IMR-90 (cell line): ENCODE data around the gene MRPL11. TPM values are rescaled to one million over a fixed set of nuclear protein-coding genes. Genes with fewer than 3 reads are reported as not detected.

Experiments
- ATAC-seq: fragments of 200-7000 bp; cut with Tn5 transposase; 2 replicates; pipeline ENCODE4 v1.9.1; 2020; ENCODE audit warnings: low read depth, mild to moderate bottlenecking, moderate library complexity
- BruUV-seq: library from RNA; stranded (reverse); fragments of 400-500 nt; replicated peaks from 2 replicates; lab custom pipeline; 2021; lab: Mats Ljungman, UMichigan
- CTCF ChIA-PET: fragments of 300-600 bp; formaldehyde crosslinking; extraction: SDS; loops from one replicate; lab custom pipeline; 2021; ENCODE audit warnings: antibody characterized with exemption; lab: Yijun Ruan, JAX
- POLR2A ChIA-PET: fragments of 300-600 bp; sonication (Branson Sonifier 250); formaldehyde crosslinking; loops from one replicate; lab custom pipeline; 2022; ENCODE audit warnings: antibody characterized with exemption; ENCODE audit not compliant: unreplicated experiment; lab: Charles Lee
- DNase-seq: peaks from one replicate; pipeline ENCODE4 v3.0.0; 2013
- H2AFZ ChIP-seq: replicated peaks from 2 replicates; pipeline ENCODE3; 2013; ENCODE audit warnings: low read length, mild to moderate bottlenecking; ENCODE audit not compliant: poor library complexity
- H2AK5ac ChIP-seq: 2 replicates; pipeline ENCODE4 v1.6.1; 2013; ENCODE audit warnings: low read depth, low read length, inconsistent platforms
- H2AK9ac ChIP-seq: replicated peaks from 2 replicates; pipeline ENCODE3; 2013; ENCODE audit warnings: mild to moderate bottlenecking, low read depth, low read length, moderate library complexity; ENCODE audit not compliant: poor library complexity
- H2BK120ac ChIP-seq: 2 replicates; pipeline ENCODE4 v1.6.1; 2013; ENCODE audit warnings: low read depth, low read length, inconsistent platforms
- H2BK15ac ChIP-seq: 3 replicates; pipeline ENCODE4 v1.6.1; 2013; ENCODE audit warnings: low read depth, low read length, inconsistent platforms
- H2BK20ac ChIP-seq: 2 replicates; pipeline ENCODE4 v1.6.1; 2013; ENCODE audit warnings: low read depth, mild to moderate bottlenecking, inconsistent platforms, low read length, moderate library complexity
- H2BK5ac ChIP-seq: 2 replicates; pipeline ENCODE4 v1.6.1; 2013; ENCODE audit warnings: mild to moderate bottlenecking, low read depth, low read length, inconsistent platforms; ENCODE audit not compliant: poor library complexity, severe bottlenecking
- H3K14ac ChIP-seq: replicated peaks from 2 replicates; pipeline ENCODE4 v1.6.1; 2013; ENCODE audit warnings: low read depth, low read length, inconsistent platforms
- H3K18ac ChIP-seq: 2 replicates; pipeline ENCODE4 v1.6.1; 2013; ENCODE audit warnings: low read depth, low read length, control low read depth
- H3K23ac ChIP-seq: 2 replicates; pipeline ENCODE4 v1.6.1; 2013; ENCODE audit warnings: low read depth, low read length, inconsistent platforms
- H3K27ac ChIP-seq: 2 replicates; pipeline ENCODE4 v1.5.1; 2013; ENCODE audit warnings: mild to moderate bottlenecking, control low read depth, low read length; ENCODE audit not compliant: insufficient read depth
- H3K27me3 ChIP-seq: 2 replicates; pipeline ENCODE4 v1.6.1; 2013; ENCODE audit warnings: low read length; ENCODE audit not compliant: control insufficient read depth, insufficient read depth
- H3K36me3 ChIP-seq: 2 replicates; pipeline ENCODE4 v1.6.1; 2013; ENCODE audit warnings: low read length, mixed read lengths; ENCODE audit not compliant: control insufficient read depth, insufficient read depth
- H3K4ac ChIP-seq: 2 replicates; pipeline ENCODE4 v1.6.1; 2013; ENCODE audit warnings: low read depth, low read length, inconsistent platforms
- H3K4me1 ChIP-seq: 2 replicates; pipeline ENCODE4 v1.6.1; 2013; ENCODE audit warnings: low read length, mixed read lengths; ENCODE audit not compliant: control insufficient read depth, insufficient read depth
- H3K4me2 ChIP-seq: 2 replicates; pipeline ENCODE4 v1.6.1; 2013; ENCODE audit warnings: low read depth, mild to moderate bottlenecking, control low read depth, low read length, moderate library complexity
- H3K4me3 ChIP-seq: 2 replicates; pipeline ENCODE4 v1.5.1; 2013; ENCODE audit warnings: low read depth, mild to moderate bottlenecking, control low read depth, low read length, moderate library complexity; ENCODE audit not compliant: insufficient read depth
- H3K56ac ChIP-seq: 2 replicates; pipeline ENCODE4 v1.6.1; 2013; ENCODE audit warnings: low read length, inconsistent platforms; ENCODE audit not compliant: insufficient read depth; ENCODE audit errors: extremely low read depth
- H3K79me1 ChIP-seq, 2 experiments: 2 replicates each; pipeline ENCODE4 v1.6.1; 2013; ENCODE audit warnings: low read length in 2 of 2, inconsistent platforms in 1 of 2, low read depth in 1 of 2
- H3K9ac ChIP-seq: 2 replicates; pipeline ENCODE4 v1.6.1; 2013; ENCODE audit warnings: low read depth, low read length, control low read depth
- H3K9me1 ChIP-seq: 2 replicates; pipeline ENCODE4 v1.6.1; 2013; ENCODE audit warnings: low read length, inconsistent platforms; ENCODE audit not compliant: insufficient read depth
- H3K9me3 ChIP-seq: 2 replicates; pipeline ENCODE4 v1.6.1; 2013; ENCODE audit warnings: low read length; ENCODE audit not compliant: control insufficient read depth, insufficient read depth
- H4K20me1 ChIP-seq: 2 replicates; pipeline ENCODE4 v1.6.1; 2013; ENCODE audit warnings: low read length, inconsistent platforms; ENCODE audit not compliant: insufficient read depth
- H4K5ac ChIP-seq: 2 replicates; pipeline ENCODE4 v1.6.1; 2013; ENCODE audit warnings: mild to moderate bottlenecking, low read depth, low read length, control low read depth
- H4K8ac ChIP-seq, 2 experiments: 2 replicates each; pipeline ENCODE4 v1.6.1; 2013; ENCODE audit warnings: low read depth in 2 of 2, low read length in 2 of 2, control low read depth in 1 of 2, inconsistent platforms in 1 of 2
- H4K91ac ChIP-seq: 2 replicates; pipeline ENCODE4 v1.6.1; 2013; ENCODE audit warnings: low read depth, low read length, inconsistent platforms; ENCODE audit not compliant: insufficient read depth
- BHLHE40 ChIP-seq: fragments of 150-350 bp; IDR thresholded peaks from 2 replicates; pipeline ENCODE4 v1.6.1; 2016; ENCODE audit warnings: mild to moderate bottlenecking, low read depth, low read length
- CEBPB ChIP-seq: IDR thresholded peaks from 2 replicates; pipeline ENCODE4 v1.6.1; 2012; ENCODE audit warnings: low read depth, low read length, improper control_type of control experiment
- CHD1 ChIP-seq: IDR thresholded peaks from 2 replicates; pipeline ENCODE4 v1.6.1; 2012; ENCODE audit warnings: low read depth, low read length, improper control_type of control experiment
- CTCF ChIP-seq: conservative IDR thresholded peaks from 2 replicates; pipeline ENCODE4 v1.5.1; 2012; ENCODE audit warnings: mild to moderate bottlenecking, low read depth, low read length, improper control_type of control experiment
- FOS ChIP-seq: fragments of 150-350 bp; IDR thresholded peaks from 2 replicates; pipeline ENCODE4 v1.6.1; 2016; ENCODE audit warnings: low read depth, low read length
- MAFK ChIP-seq: IDR thresholded peaks from 2 replicates; pipeline ENCODE4 v1.6.1; 2012; ENCODE audit warnings: low read depth, low read length, improper control_type of control experiment
- MAZ ChIP-seq: IDR thresholded peaks from 2 replicates; pipeline ENCODE4 v1.6.1; 2012; ENCODE audit warnings: low read depth, mild to moderate bottlenecking, low read length, improper control_type of control experiment, moderate library complexity, borderline replicate concordance
- MXI1 ChIP-seq: IDR thresholded peaks from 2 replicates; pipeline ENCODE4 v1.6.1; 2012; ENCODE audit warnings: low read depth, mild to moderate bottlenecking, low read length, moderate library complexity, borderline replicate concordance
- NFE2L2 ChIP-seq: fragments of 150-350 bp; IDR thresholded peaks from 2 replicates; pipeline ENCODE4 v1.6.1; 2016; ENCODE audit warnings: low read depth, mild to moderate bottlenecking, low read length
- POLR2A ChIP-seq: IDR thresholded peaks from 2 replicates; pipeline ENCODE4 v1.6.1; 2012; ENCODE audit warnings: mild to moderate bottlenecking, low read depth, low read length
- RAD21 ChIP-seq: IDR thresholded peaks from 2 replicates; pipeline ENCODE4 v1.6.1; 2012; ENCODE audit warnings: low read length, improper control_type of control experiment
- RCOR1 ChIP-seq: IDR thresholded peaks from 2 replicates; pipeline ENCODE4 v1.6.1; 2012; ENCODE audit warnings: mild to moderate bottlenecking, low read length, improper control_type of control experiment; ENCODE audit not compliant: insufficient replicate concordance
- RFX5 ChIP-seq: IDR thresholded peaks from 2 replicates; pipeline ENCODE4 v1.8.0; 2012; ENCODE audit warnings: low read depth, mild to moderate bottlenecking, low read length, moderate library complexity
- SMC3 ChIP-seq: fragments of 150-350 bp; IDR thresholded peaks from 2 replicates; pipeline ENCODE4 v1.6.1; 2016; ENCODE audit warnings: low read depth, mild to moderate bottlenecking, antibody characterized with exemption, low read length, moderate library complexity
- USF2 ChIP-seq: fragments of 150-350 bp; IDR thresholded peaks from 2 replicates; pipeline ENCODE4 v1.6.1; 2017; ENCODE audit warnings: mild to moderate bottlenecking, antibody characterized with exemption, low read length, low read depth
- WGBS, 2 experiments: methylation state at CpG; one replicate each; pipeline versions ENCODE4 v1.1.5 to v1.1.7; 2013; ENCODE audit warnings: missing lambda C conversion rate in 2 of 2; ENCODE audit not compliant: insufficient read length in 1 of 2; ENCODE audit errors: extremely low coverage in 2 of 2; 5-methylcytosine and 5-hydroxymethylcytosine counted together
- dilution Hi-C: fragments of 300-500 bp; cut with HindIII; formaldehyde crosslinking; loops from one replicate; pipeline ENCODE4 v1.14.3; 2018; ENCODE audit warnings: low sequenced_read_pairs; ENCODE audit not compliant: unreplicated experiment
- in situ Hi-C: fragments of 300-500 bp; cut with MboI; formaldehyde crosslinking; loops from 3 replicates; pipeline ENCODE4 v1.14.3; 2019; ENCODE audit warnings: low sequenced_read_pairs, inconsistent platforms, mixed read lengths
- intact Hi-C: fragments of 100-400 bp; cut with micrococcal nuclease; formaldehyde crosslinking; loops from 2 replicates; pipeline ENCODE4 v1.10.0; 2022
- polyA plus RNA-seq, 3 experiments: library from polyadenylated mRNA; depleted of rRNA; stranded (reverse); fragments of >200 nt; gene quantifications; 2 replicates each; pipeline ENCODE4 v1.2.3, GENCODE V29; 2012; ENCODE audit warnings: low replicate concordance in 1 of 3
- total RNA-seq: library from RNA; depleted of rRNA; stranded (reverse); fragments of >200 nt; gene quantifications from 2 replicates; pipeline ENCODE4 v1.2.3, GENCODE V29; 2012

Gene MRPL11
- total and polyA plus RNA-seq, 2 of the 4 experiments (the other 2 are of a cell fraction): 45.5 to 45.6 TPM

- H3K9ac ChIP-seq: no peak overlapping the region
- intact Hi-C loops (loop anchor here (2.0 kb wide), 1 partner anchor 141 kb away; no protein-coding TSS in a partner anchor), dilution Hi-C loops (no loop called here), in situ Hi-C loops (no loop called here)
- H3K79me1 ChIP-seq: peaks cover 19 to 56% of the 10 kb centered on the region in 2 experiments
- H2AFZ ChIP-seq: no peak overlapping the region
- peaks cover 7% of the 10 kb centered on the region; the same call in 1 of the 2 replicates for H3K9me1 ChIP-seq
- no peak overlapping the region for H3K14ac ChIP-seq
- H4K8ac ChIP-seq: no peak overlapping the region
- H4K5ac ChIP-seq: no peak overlapping the region
- H3K9me3 ChIP-seq: no peaks in the 10 kb centered on the region
- H2BK5ac ChIP-seq: no peak overlapping the region
- no peak for ATAC-seq
- no peak overlapping the region for H3K4me2 ChIP-seq
- BruUV-seq: no TSS peak
- DNase-seq: no peak
- CTCF ChIA-PET: interaction anchor here (0.5 kb wide), 1 partner anchor 9 kb away, joined by 4 read pairs; no protein-coding TSS in a partner anchor
- H3K27me3 ChIP-seq: no peaks in the 10 kb centered on the region
- no peak overlapping the region for H2BK15ac ChIP-seq
- H2BK120ac ChIP-seq: no peak overlapping the region
- POLR2A ChIA-PET: no interaction called here
- H2BK20ac ChIP-seq: no peak overlapping the region
- no peak overlapping the region for H3K27ac ChIP-seq
- H3K56ac ChIP-seq: no peak overlapping the region
- no peak overlapping the region for H2AK9ac ChIP-seq
- no peak overlapping the region for H3K4me3 ChIP-seq
- no peak overlapping the region for H2AK5ac ChIP-seq
- no peak overlapping the region for H3K18ac ChIP-seq
- peaks cover 11% of the 10 kb centered on the region; the same call in 1 of the 2 replicates for H4K20me1 ChIP-seq
- no peak overlapping the region for H3K4ac ChIP-seq
- WGBS, 2 experiments: 81% methylated on average over 3 of the region's 11 CpGs; no CpG with 5 or more reads in 1 of the 2 experiments
- no peak overlapping the region for H4K91ac ChIP-seq
- H3K23ac ChIP-seq: no peak overlapping the region; the same call in 1 of the 2 replicates
- H3K36me3 ChIP-seq: peaks cover 22% of the 10 kb centered on the region
- H3K4me1 ChIP-seq: peaks cover 8% of the 10 kb centered on the region
- TF ChIP-seq MAFK (no peak), BHLHE40 (no peak), CEBPB (no peak), USF2 (no peak), FOS (no peak), SMC3 (no peak), NFE2L2 (no peak), CTCF (no peak), CHD1 (no peak), RCOR1 (no peak), RFX5 (no peak), RAD21 (no peak), MXI1 (no peak), POLR2A (no peak), MAZ (no peak)
These were observed 38.9 kb upstream of the MRPL11 start for GRCh38 chr11:66477263-66478201.
